ENCODE measurements around the gene UBE2J1. TPM values are rescaled to one million over a fixed set of nuclear protein-coding genes. Genes with fewer than 3 reads are reported as not detected.
A peak's percentile ranks its signal among the peaks of the same experiment; 100 is the strongest.

The UBE2J1 gene
- total and polyA plus RNA-seq, 10 of the 15 experiments (the other 5 are each of a cell fraction or from before 2014, with no cell fraction given) = 48.7 to 131 (median 90.0) TPM

DNA sequence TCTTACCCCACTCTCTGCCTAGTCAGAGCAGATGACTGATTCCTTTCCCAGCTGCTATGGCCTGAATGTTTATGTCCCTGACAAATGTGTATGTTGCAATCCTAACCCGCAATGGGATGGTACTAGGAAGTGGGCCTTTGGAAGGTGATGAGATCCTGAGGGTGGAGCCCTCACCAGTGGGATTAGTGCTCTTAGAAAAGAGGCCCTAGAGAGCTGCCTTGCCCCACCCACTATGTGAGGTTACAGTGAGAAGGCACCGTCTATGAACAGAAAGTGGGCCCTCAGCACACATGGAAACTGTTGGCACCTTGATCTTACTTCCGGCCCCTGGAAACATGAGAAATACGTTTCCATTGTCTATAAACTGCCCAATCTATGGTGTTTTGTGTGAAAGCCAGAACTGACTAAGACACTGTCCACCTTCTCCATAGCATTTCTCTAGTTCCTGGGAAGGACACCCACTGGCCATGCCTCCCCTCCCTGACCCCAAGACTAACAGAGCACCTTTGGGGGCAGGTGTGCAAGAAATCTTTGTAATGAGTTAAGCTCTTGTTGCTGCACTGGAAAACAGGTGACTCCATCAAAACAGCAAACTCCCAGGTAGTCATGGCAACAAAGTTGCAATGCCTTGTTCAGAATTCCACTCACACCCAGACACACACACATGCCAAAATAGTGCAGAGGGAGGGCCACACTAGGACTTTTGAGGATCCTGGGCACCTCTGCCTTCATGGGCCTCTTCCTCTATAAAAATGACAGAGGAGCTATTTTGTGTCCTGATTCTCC is 53.6 kb downstream of the UBE2J1 start (continued):
- TF ChIP-seq, protein P1, sequence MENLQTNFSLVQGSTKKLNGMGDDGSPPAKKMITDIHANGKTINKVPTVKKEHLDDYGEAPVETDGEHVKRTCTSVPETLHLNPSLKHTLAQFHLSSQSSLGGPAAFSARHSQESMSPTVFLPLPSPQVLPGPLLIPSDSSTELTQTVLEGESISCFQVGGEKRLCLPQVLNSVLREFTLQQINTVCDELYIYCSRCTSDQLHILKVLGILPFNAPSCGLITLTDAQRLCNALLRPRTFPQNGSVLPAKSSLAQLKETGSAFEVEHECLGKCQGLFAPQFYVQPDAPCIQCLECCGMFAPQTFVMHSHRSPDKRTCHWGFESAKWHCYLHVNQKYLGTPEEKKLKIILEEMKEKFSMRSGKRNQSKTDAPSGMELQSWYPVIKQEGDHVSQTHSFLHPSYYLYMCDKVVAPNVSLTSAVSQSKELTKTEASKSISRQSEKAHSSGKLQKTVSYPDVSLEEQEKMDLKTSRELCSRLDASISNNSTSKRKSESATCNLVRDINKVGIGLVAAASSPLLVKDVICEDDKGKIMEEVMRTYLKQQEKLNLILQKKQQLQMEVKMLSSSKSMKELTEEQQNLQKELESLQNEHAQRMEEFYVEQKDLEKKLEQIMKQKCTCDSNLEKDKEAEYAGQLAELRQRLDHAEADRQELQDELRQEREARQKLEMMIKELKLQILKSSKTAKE (IDR thresholded peaks at IDR 0.05; ENCODE audit: low read depth, poor library complexity, severe bottlenecking) = peak; percentile 42
- TF ChIP-seq TCF3 (IDR thresholded peaks at IDR 0.05; ENCODE audit: borderline replicate concordance, insufficient read depth, low read depth, low read length) = 0 out of 2 replicates have a peak, but pooled peaks have one; percentile 5
- peak; percentile 46; the same call in 1 of the 2 replicates for TF ChIP-seq MTA2 (IDR thresholded peaks at IDR 0.05; ENCODE audit: low read depth)
- TF ChIP-seq MYC (IDR thresholded peaks at IDR 0.05; ENCODE audit: insufficient read depth, insufficient read length, insufficient replicate concordance, low read length, severe bottlenecking) = no peak
- TF ChIP-seq KDM1A (IDR thresholded peaks at IDR 0.05; ENCODE audit: borderline replicate concordance) = no peak
- peak; percentile 88 for TF ChIP-seq BMI1 (IDR thresholded peaks at IDR 0.05; ENCODE audit: borderline replicate concordance)
- TF ChIP-seq, protein P2, sequence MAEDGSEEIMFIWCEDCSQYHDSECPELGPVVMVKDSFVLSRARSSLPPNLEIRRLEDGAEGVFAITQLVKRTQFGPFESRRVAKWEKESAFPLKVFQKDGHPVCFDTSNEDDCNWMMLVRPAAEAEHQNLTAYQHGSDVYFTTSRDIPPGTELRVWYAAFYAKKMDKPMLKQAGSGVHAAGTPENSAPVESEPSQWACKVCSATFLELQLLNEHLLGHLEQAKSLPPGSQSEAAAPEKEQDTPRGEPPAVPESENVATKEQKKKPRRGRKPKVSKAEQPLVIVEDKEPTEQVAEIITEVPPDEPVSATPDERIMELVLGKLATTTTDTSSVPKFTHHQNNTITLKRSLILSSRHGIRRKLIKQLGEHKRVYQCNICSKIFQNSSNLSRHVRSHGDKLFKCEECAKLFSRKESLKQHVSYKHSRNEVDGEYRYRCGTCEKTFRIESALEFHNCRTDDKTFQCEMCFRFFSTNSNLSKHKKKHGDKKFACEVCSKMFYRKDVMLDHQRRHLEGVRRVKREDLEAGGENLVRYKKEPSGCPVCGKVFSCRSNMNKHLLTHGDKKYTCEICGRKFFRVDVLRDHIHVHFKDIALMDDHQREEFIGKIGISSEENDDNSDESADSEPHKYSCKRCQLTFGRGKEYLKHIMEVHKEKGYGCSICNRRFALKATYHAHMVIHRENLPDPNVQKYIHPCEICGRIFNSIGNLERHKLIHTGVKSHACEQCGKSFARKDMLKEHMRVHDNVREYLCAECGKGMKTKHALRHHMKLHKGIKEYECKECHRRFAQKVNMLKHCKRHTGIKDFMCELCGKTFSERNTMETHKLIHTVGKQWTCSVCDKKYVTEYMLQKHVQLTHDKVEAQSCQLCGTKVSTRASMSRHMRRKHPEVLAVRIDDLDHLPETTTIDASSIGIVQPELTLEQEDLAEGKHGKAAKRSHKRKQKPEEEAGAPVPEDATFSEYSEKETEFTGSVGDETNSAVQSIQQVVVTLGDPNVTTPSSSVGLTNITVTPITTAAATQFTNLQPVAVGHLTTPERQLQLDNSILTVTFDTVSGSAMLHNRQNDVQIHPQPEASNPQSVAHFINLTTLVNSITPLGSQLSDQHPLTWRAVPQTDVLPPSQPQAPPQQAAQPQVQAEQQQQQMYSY (CRISPR knock-in tag; IDR thresholded peaks at IDR 0.05) = no peak
- no peak for TF ChIP-seq HDAC2 (IDR thresholded peaks at IDR 0.05)
- TF ChIP-seq MEF2A (IDR thresholded peaks at IDR 0.05; ENCODE audit: insufficient read depth, low read depth, low read length) = no peak
- 0 out of 4 replicates have a peak, but pooled peaks of 1 of the 2 experiments have one; percentile 23 for TF ChIP-seq BHLHE40 (IDR thresholded peaks at IDR 0.05; ENCODE audit: borderline replicate concordance in 1 of 2, low read depth in 2 of 2, low read length in 1 of 2)
- no peak for TF ChIP-seq CEBPB (IDR thresholded peaks at IDR 0.05; ENCODE audit: borderline replicate concordance in 1 of 2, low read depth in 2 of 2, low read length in 2 of 2)
- peak in 1 of 2 experiments; percentile 78; a peak in 1 of 4 replicates for TF ChIP-seq ETV6 (conservative IDR thresholded peaks at IDR 0.05 in 1 of 2, IDR thresholded peaks at IDR 0.05 in 1 of 2; ENCODE audit: borderline replicate concordance in 1 of 2, low read depth in 1 of 2)
- 0 out of 2 replicates have a peak, but pooled peaks have one; percentile 41 for TF ChIP-seq PAX5 (IDR thresholded peaks at IDR 0.05; ENCODE audit: borderline replicate concordance, low read depth, low read length)
- TF ChIP-seq, protein P3, sequence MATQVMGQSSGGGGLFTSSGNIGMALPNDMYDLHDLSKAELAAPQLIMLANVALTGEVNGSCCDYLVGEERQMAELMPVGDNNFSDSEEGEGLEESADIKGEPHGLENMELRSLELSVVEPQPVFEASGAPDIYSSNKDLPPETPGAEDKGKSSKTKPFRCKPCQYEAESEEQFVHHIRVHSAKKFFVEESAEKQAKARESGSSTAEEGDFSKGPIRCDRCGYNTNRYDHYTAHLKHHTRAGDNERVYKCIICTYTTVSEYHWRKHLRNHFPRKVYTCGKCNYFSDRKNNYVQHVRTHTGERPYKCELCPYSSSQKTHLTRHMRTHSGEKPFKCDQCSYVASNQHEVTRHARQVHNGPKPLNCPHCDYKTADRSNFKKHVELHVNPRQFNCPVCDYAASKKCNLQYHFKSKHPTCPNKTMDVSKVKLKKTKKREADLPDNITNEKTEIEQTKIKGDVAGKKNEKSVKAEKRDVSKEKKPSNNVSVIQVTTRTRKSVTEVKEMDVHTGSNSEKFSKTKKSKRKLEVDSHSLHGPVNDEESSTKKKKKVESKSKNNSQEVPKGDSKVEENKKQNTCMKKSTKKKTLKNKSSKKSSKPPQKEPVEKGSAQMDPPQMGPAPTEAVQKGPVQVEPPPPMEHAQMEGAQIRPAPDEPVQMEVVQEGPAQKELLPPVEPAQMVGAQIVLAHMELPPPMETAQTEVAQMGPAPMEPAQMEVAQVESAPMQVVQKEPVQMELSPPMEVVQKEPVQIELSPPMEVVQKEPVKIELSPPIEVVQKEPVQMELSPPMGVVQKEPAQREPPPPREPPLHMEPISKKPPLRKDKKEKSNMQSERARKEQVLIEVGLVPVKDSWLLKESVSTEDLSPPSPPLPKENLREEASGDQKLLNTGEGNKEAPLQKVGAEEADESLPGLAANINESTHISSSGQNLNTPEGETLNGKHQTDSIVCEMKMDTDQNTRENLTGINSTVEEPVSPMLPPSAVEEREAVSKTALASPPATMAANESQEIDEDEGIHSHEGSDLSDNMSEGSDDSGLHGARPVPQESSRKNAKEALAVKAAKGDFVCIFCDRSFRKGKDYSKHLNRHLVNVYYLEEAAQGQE (IDR thresholded peaks at IDR 0.05; ENCODE audit: low read depth, low read length) = no peak
- TF ChIP-seq IKZF2 (IDR thresholded peaks at IDR 0.05) = peak; percentile 77 to 80
- peak; percentile 91 for TF ChIP-seq TCF7 (IDR thresholded peaks at IDR 0.05; ENCODE audit: borderline replicate concordance)
- peak; percentile 45 to 62 for TF ChIP-seq EP300 (IDR thresholded peaks at IDR 0.05; ENCODE audit: borderline replicate concordance in 1 of 2, control insufficient read depth in 1 of 2, low read depth in 2 of 2, low read length in 2 of 2)
- no peak for TF ChIP-seq CHD4 (IDR thresholded peaks at IDR 0.05)
